HCT116 (cell line): ENCODE measurements around the gene CPNE5. TPM values are rescaled to one million over a fixed set of nuclear protein-coding genes. Genes with fewer than 3 reads are reported as not detected.
A peak's percentile ranks its signal among the peaks of the same experiment; 100 is the strongest.

Source experiments
- ATAC-seq: fragments of 200-7000 bp; cut with Tn5 transposase; 2 replicates; pipeline ENCODE4 v1.9.1; 2020; ENCODE audit warnings: mild to moderate bottlenecking, moderate library complexity
- BruUV-seq: library from RNA; stranded (reverse); fragments of 400-500 nt; replicated peaks from 2 replicates; lab custom pipeline; 2021; lab: Mats Ljungman, UMichigan
- CTCF ChIA-PET: fragments of 300-600 bp; sonication (Branson Sonifier 250); formaldehyde crosslinking; loops from one replicate; lab custom pipeline; 2021; ENCODE audit warnings: antibody characterized with exemption; lab: Charles Lee
- POLR2A ChIA-PET: fragments of 300-600, 350-600 bp; sonication (Branson Sonifier 250); formaldehyde crosslinking; loops from one replicate; lab custom pipeline; 2021; ENCODE audit warnings: antibody characterized with exemption; lab: Charles Lee
- RAD21 ChIA-PET, 2 experiments: fragments of 300-600 bp; sonication (Branson Sonifier 250); formaldehyde crosslinking; loops; one replicate each; lab custom pipeline; 2023; ENCODE audit warnings: low total read pairs in 2 of 2; ENCODE audit not compliant: uncharacterized antibody in 2 of 2, unreplicated experiment in 2 of 2, low non-redundant PET in 1 of 2; lab: Charles Lee
- DNase-seq: peaks from one replicate; pipeline ENCODE4 v3.0.0-alpha.2; 2010; ENCODE audit warnings: low read depth, low spot score
- H2AFZ ChIP-seq: fragments of 200-600 bp; shearing (Covaris generic), sonication (generic); 2 replicates; pipeline ENCODE4 v1.6.1; 2017; ENCODE audit warnings: low read depth, mixed run types, mixed read lengths, antibody characterized with exemption, low read length; ENCODE audit not compliant: poor library complexity, severe bottlenecking
- H3K27ac ChIP-seq: 2 replicates; pipeline ENCODE4 v1.5.1; 2012; ENCODE audit warnings: low read depth, low read length
- H3K27me3 ChIP-seq: fragments of 200-600 bp; sonication (generic); 2 replicates; pipeline ENCODE4 v1.6.1; 2016; ENCODE audit warnings: mixed run types, low read length, mixed read lengths; ENCODE audit not compliant: insufficient read depth
- H3K36me3 ChIP-seq, 2 experiments: fragments of 200-500 bp in 1 of 2; fragments of 200-600 bp in 1 of 2; sonication (Bioruptor generic) in 1 of 2; sonication (generic) in 1 of 2; 2 replicates each; pipeline versions ENCODE4 v1.5.1 to v1.6.1; 2014 to 2016; ENCODE audit warnings: low read length in 2 of 2, inconsistent platforms in 1 of 2, mixed read lengths in 1 of 2, mixed run types in 1 of 2; ENCODE audit not compliant: insufficient read depth in 2 of 2, control insufficient read depth in 1 of 2
- H3K4me1 ChIP-seq, 2 experiments: fragments of 200-600 bp in 1 of 2; sonication (generic) in 1 of 2; 2 replicates each; pipeline versions ENCODE4 v1.5.1 to v1.6.1; 2012 to 2017; ENCODE audit warnings: low read length in 2 of 2, inconsistent platforms in 1 of 2, mild to moderate bottlenecking in 1 of 2, mixed read lengths in 1 of 2, mixed run types in 1 of 2, moderate library complexity in 1 of 2; ENCODE audit not compliant: insufficient read depth in 2 of 2, control insufficient read depth in 1 of 2
- H3K4me2 ChIP-seq: fragments of 200-600 bp; sonication (generic); 2 replicates; pipeline ENCODE4 v1.6.1; 2017; ENCODE audit warnings: mixed run types, low read length, mixed read lengths
- H3K4me3 ChIP-seq, 2 experiments: fragments of 200-600 bp in 1 of 2; sonication (generic) in 1 of 2; replicated peaks in 1 of 2; 2 replicates each; pipeline ENCODE4 v1.5.1; 2011 to 2016; ENCODE audit warnings: low read length in 2 of 2, control low read depth in 1 of 2, low read depth in 1 of 2, mild to moderate bottlenecking in 1 of 2, mixed read lengths in 1 of 2, mixed run types in 1 of 2
- H3K79me2 ChIP-seq: fragments of 200-600 bp; sonication (generic); 2 replicates; pipeline ENCODE4 v1.6.1; 2017; ENCODE audit warnings: mild to moderate bottlenecking, mixed run types, low read length, moderate library complexity, mixed read lengths; ENCODE audit not compliant: insufficient read depth
- H3K9ac ChIP-seq: fragments of 200-600 bp; sonication (generic); 2 replicates; pipeline ENCODE4 v1.6.1; 2016; ENCODE audit warnings: low read length, mixed read lengths
- H3K9me2 ChIP-seq: fragments of 200-600 bp; sonication (generic), shearing (Covaris generic); 2 replicates; pipeline ENCODE4 v1.6.1; 2017; ENCODE audit warnings: mixed run types, mild to moderate bottlenecking, moderate library complexity; ENCODE audit not compliant: insufficient read depth
- H3K9me3 ChIP-seq, 2 experiments: fragments of 200-500 bp in 1 of 2; fragments of 200-600 bp in 1 of 2; sonication (Bioruptor generic) in 1 of 2; sonication (generic) in 1 of 2; 2 replicates each; pipeline ENCODE4 v1.6.1; 2014 to 2017; ENCODE audit warnings: low read length in 2 of 2, mixed read lengths in 2 of 2, inconsistent platforms in 1 of 2, low read depth in 1 of 2, mild to moderate bottlenecking in 1 of 2, mixed run types in 1 of 2, moderate library complexity in 1 of 2; ENCODE audit not compliant: control insufficient read depth in 1 of 2, insufficient read depth in 1 of 2
- H4K20me1 ChIP-seq: fragments of 200-600 bp; sonication (generic), shearing (Covaris generic); 2 replicates; pipeline ENCODE4 v1.6.1; 2017; ENCODE audit warnings: mixed run types, mild to moderate bottlenecking, moderate library complexity; ENCODE audit not compliant: insufficient read depth
- ATF3 ChIP-seq: IDR thresholded peaks from 2 replicates; pipeline ENCODE4 v1.6.1; 2012
- CTCF ChIP-seq, 3 experiments: fragments of 200-600 bp in 1 of 3; sonication (generic) in 1 of 3; IDR thresholded peaks in 2 of 3; conservative IDR thresholded peaks in 1 of 3; 2 replicates each; pipeline ENCODE4 v1.5.1; 2012 to 2017; ENCODE audit warnings: low read depth in 2 of 3, low read length in 2 of 3, antibody characterized with exemption in 1 of 3, borderline replicate concordance in 1 of 3, control low read depth in 1 of 3, mild to moderate bottlenecking in 1 of 3, mixed read lengths in 1 of 3, mixed run types in 1 of 3, moderate library complexity in 1 of 3; ENCODE audit not compliant: insufficient read depth in 1 of 3
- EZH2 ChIP-seq: fragments of 200-600 bp; sonication (generic); IDR thresholded peaks from 2 replicates; pipeline ENCODE4 v1.6.1; 2017; ENCODE audit warnings: antibody characterized with exemption, mixed run types
- EZH2phosphoT487 ChIP-seq: fragments of 200-600 bp; IDR thresholded peaks from 2 replicates; pipeline ENCODE4 v1.6.1; 2018; ENCODE audit warnings: antibody characterized with exemption, borderline replicate concordance
- FOSL1 ChIP-seq: IDR thresholded peaks from 2 replicates; pipeline ENCODE4 v1.6.1; 2012; ENCODE audit warnings: low read depth
- JUND ChIP-seq: IDR thresholded peaks from 2 replicates; pipeline ENCODE4 v1.6.1; 2012
- MAX ChIP-seq: IDR thresholded peaks from 2 replicates; pipeline ENCODE4 v1.6.1; 2012
- POLR2AphosphoS5 ChIP-seq: IDR thresholded peaks from 2 replicates; pipeline ENCODE4 v1.6.1; 2011; ENCODE audit warnings: mild to moderate bottlenecking, low read depth, low read length, moderate library complexity
- RAD21 ChIP-seq: IDR thresholded peaks from 2 replicates; pipeline ENCODE4 v1.6.1; 2012; ENCODE audit warnings: low read depth, mild to moderate bottlenecking
- REST ChIP-seq: IDR thresholded peaks from 2 replicates; pipeline ENCODE4 v1.6.1; 2012; ENCODE audit warnings: low read depth
- SIN3A ChIP-seq: IDR thresholded peaks from 2 replicates; pipeline ENCODE4 v1.6.1; 2012; ENCODE audit warnings: low read depth
- SRF ChIP-seq: IDR thresholded peaks from 2 replicates; pipeline ENCODE4 v1.6.1; 2012; ENCODE audit warnings: low read depth
- TCF7L2 ChIP-seq: IDR thresholded peaks from 2 replicates; pipeline ENCODE4 v1.7.0; 2011; ENCODE audit warnings: borderline replicate concordance, inconsistent platforms; ENCODE audit not compliant: insufficient read depth, insufficient read length; ENCODE audit errors: extremely low read depth
- YY1 ChIP-seq: IDR thresholded peaks from 2 replicates; pipeline ENCODE4 v1.6.1; 2011; ENCODE audit warnings: low read length, low read depth, moderate library complexity, mild to moderate bottlenecking; ENCODE audit not compliant: insufficient replicate concordance; ENCODE audit errors: extremely low read depth
- intact Hi-C: fragments of 100-400 bp; cut with micrococcal nuclease; formaldehyde crosslinking; loops from 2 replicates; pipeline ENCODE4 v1.10.0; 2022
- total RNA-seq: library from RNA; stranded (reverse); gene quantifications from one replicate; pipeline ENCODE4 v1.2.1, GENCODE V29; 2021; ENCODE audit not compliant: unreplicated experiment

The CPNE5 gene
- total RNA-seq, 1 experiment from 2014 or later = not detected

- POLR2A ChIA-PET = interaction anchor here (1.3 kb wide), 1 partner anchor 252 kb away, joined by 4 read pairs; no protein-coding TSS in a partner anchor
These were observed 73.4 kb downstream of the CPNE5 start for GRCh38 chr6:36765594-36766398.

More at GRCh38 chr6:36765594-36766398, 73.4 kb downstream of the CPNE5 start:
- ChIA-PET RAD21 (interaction anchor here (0.6 to 2.6 kb wide), 4 partner anchors 17 to 252 kb away, joined by 3 to 18 read pairs (median 8); no protein-coding TSS in a partner anchor), CTCF (interaction anchor here (0.8 to 4.5 kb wide), 12 partner anchors 10 to 443 kb away, joined by 3 to 71 read pairs (median 10); partner anchors contain the start of genes C6orf89 and PPIL1)
- Histone ChIP-seq H3K9me3 (no peaks in the 10 kb centered on the region), H3K9ac (no peak overlapping the region), H3K9me2 (no peaks in the 10 kb centered on the region), H3K36me3 (no peaks in the 10 kb centered on the region), H3K27ac (no peak overlapping the region), H3K4me1 (peaks cover 0 to 10% of the 10 kb centered on the region in 2 experiments; a peak in 2 of 4 replicates), H3K79me2 (no peaks in the 10 kb centered on the region), H3K4me3 (no peak overlapping the region), H3K27me3 (no peaks in the 10 kb centered on the region), H2AFZ (no peak overlapping the region)
- TF ChIP-seq TCF7L2 = peak; percentile 53
- no peak for TF ChIP-seq ATF3
- TF ChIP-seq MAX = no peak
- no peak for TF ChIP-seq SIN3A
- TF ChIP-seq YY1 = no peak
- no peak for TF ChIP-seq REST
- TF ChIP-seq POLR2AphosphoS5 = no peak
- TF ChIP-seq EZH2 = no peak
- no peak for TF ChIP-seq EZH2phosphoT487
- TF ChIP-seq FOSL1 = no peak
- TF ChIP-seq RAD21 = peak; percentile 97
- no peak for TF ChIP-seq JUND
- TF ChIP-seq CTCF (IDR thresholded peaks at IDR 0.05 in 2 of 3, conservative IDR thresholded peaks at IDR 0.05 in 1 of 3; ENCODE audit: borderline replicate concordance in 1 of 3, insufficient read depth in 1 of 3, low read depth in 2 of 3, low read length in 2 of 3) = peak; percentile 95 to 97 (median 96)
- TF ChIP-seq SRF = no peak
- TF ChIP-seq, all 23 proteins: peak for 3
- ATAC-seq (peak; percentile 98), DNase-seq (peak; percentile 67)
- intact Hi-C loops = loop anchor here (1.0 to 5.0 kb wide), 5 partner anchors 85 to 443 kb away; partner anchors contain the start of gene PPIL1
- no TSS peak for BruUV-seq
- H3K4me2 ChIP-seq = no peak overlapping the region
- no peaks in the 10 kb centered on the region for H4K20me1 ChIP-seq
